SJSA1 (cell line): Measurements from ENCODE around the gene HERC3. TPM values are rescaled to one million over a fixed set of nuclear protein-coding genes. Genes with fewer than 3 reads are reported as not detected.

ENCODE experiments used
- DNase-seq, 2 experiments: peaks; one replicate each; pipeline ENCODE4 v3.0.0-alpha.2; 2015 to 2020; ENCODE audit warnings: low spot score in 2 of 2, low read depth in 1 of 2
- H3K27ac ChIP-seq: fragments of 250-450 bp; sonication (Bioruptor Pico); 2 replicates; pipeline ENCODE4 v1.5.1; 2020; ENCODE audit warnings: mild to moderate bottlenecking, moderate library complexity
- H3K27me3 ChIP-seq: fragments of 250-450 bp; sonication (Bioruptor Pico); replicated peaks from 2 replicates; pipeline ENCODE4 v1.5.1; 2020; ENCODE audit warnings: mild to moderate bottlenecking, moderate library complexity
- H3K36me3 ChIP-seq: fragments of 250-450 bp; sonication (Bioruptor Pico); 2 replicates; pipeline ENCODE4 v1.5.1; 2020; ENCODE audit warnings: mild to moderate bottlenecking
- H3K4me1 ChIP-seq: fragments of 250-450 bp; sonication (Bioruptor Pico); replicated peaks from 2 replicates; pipeline ENCODE4 v1.6.1; 2021; ENCODE audit warnings: mild to moderate bottlenecking
- H3K4me3 ChIP-seq: fragments of 250-450 bp; sonication (Bioruptor Pico); 2 replicates; pipeline ENCODE4 v1.5.1; 2020; ENCODE audit warnings: mild to moderate bottlenecking
- H3K9me3 ChIP-seq: fragments of 250-450 bp; sonication (Bioruptor Pico); replicated peaks from 2 replicates; pipeline ENCODE4 v1.5.1; 2020; ENCODE audit warnings: mild to moderate bottlenecking
- total RNA-seq: library from RNA; depleted of rRNA; stranded (reverse); fragments of >200 nt; shearing (Covaris generic); gene quantifications from 2 replicates; pipeline ENCODE4 v1.2.3, GENCODE V29; 2014; rRNA removed

HERC3 gene
- total RNA-seq, 1 experiment from 2014 or later = 10.2 TPM

DNA sequence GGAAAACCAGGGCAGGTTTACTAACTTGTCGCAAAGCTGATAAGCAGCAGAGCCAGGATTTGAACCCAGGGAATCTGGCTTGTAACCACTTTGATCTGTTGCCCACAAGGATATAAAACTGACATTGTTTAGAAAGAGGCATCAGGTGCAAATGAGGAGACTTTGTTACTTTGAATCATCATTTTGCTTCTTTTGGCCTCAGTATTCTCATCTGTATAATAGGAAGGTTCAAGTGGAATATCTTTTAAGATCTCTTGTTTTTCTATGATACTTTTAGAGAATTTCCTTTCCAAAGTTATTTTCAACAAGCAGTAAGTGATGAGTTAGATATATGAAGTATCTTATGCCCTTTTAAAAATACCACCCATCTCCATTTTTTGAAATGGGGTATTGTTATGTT is 163.2 kb downstream of the HERC3 start:
- H3K4me1 ChIP-seq = no peaks in the 10 kb centered on the region
- H3K27me3 ChIP-seq = no peaks in the 10 kb centered on the region
- H3K36me3 ChIP-seq = no peaks in the 10 kb centered on the region
- DNase-seq = no peak
- no peak overlapping the region for H3K4me3 ChIP-seq
- no peak overlapping the region for H3K27ac ChIP-seq
- H3K9me3 ChIP-seq = no peaks in the 10 kb centered on the region

GRCh38 chr4:88756149-88756548 is 163.9 kb downstream of the HERC3 start:
- no peaks in the 10 kb centered on the region for H3K4me1 ChIP-seq
- H3K9me3 ChIP-seq = no peaks in the 10 kb centered on the region
- H3K4me3 ChIP-seq = no peak overlapping the region
- H3K27ac ChIP-seq = no peak overlapping the region
- no peaks in the 10 kb centered on the region for H3K27me3 ChIP-seq
- H3K36me3 ChIP-seq = no peaks in the 10 kb centered on the region
- DNase-seq = no peak

- no peak for DNase-seq
- Histone ChIP-seq H3K36me3 (no peaks in the 10 kb centered on the region), H3K9me3 (no peaks in the 10 kb centered on the region), H3K27ac (no peak overlapping the region), H3K27me3 (no peaks in the 10 kb centered on the region), H3K4me1 (no peaks in the 10 kb centered on the region), H3K4me3 (no peak overlapping the region)
Measured at GRCh38 chr4:88757067-88757466, 164.8 kb downstream of the HERC3 start.

DNA sequence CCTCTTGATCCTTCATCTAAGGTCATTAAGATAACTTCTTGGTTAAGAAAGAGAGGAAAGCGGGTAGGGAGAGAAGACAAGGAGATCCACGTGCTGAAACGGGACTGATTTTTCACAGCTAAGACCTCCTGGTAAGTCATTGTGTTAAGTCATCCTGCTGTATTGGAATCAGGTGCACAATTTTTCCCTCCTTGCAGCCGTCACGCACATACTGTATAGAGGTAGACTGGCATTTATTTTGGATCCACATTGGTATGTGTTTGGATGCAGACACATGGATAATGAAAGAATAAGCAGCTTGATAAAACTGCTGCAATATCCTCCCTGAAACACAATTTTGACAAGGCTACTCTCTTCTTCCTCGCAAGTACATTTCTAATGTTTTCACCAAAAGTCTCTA is 165.5 kb downstream of the HERC3 start:
- H3K9me3 ChIP-seq = no peaks in the 10 kb centered on the region
- H3K4me3 ChIP-seq = no peak overlapping the region
- H3K27me3 ChIP-seq = no peaks in the 10 kb centered on the region
- no peak overlapping the region for H3K27ac ChIP-seq
- no peak for DNase-seq
- H3K4me1 ChIP-seq = no peaks in the 10 kb centered on the region
- H3K36me3 ChIP-seq = no peaks in the 10 kb centered on the region

Other genes with a start within 250 kb of the HERC3 start
- gene HERC6, start 213.6 kb upstream of the HERC3 start, total RNA-seq = 2.1 and 12.3 TPM in 2 replicates
- 4.9 and 6.6 TPM in 2 replicates for gene HERC5, start 135.4 kb upstream of the HERC3 start, total RNA-seq
- 119 and 121 TPM in 2 replicates for gene PYURF, start 68.7 kb upstream of the HERC3 start, total RNA-seq
- gene NAP1L5, start 105.3 kb downstream of the HERC3 start, total RNA-seq = 1.5 and 5.5 TPM in 2 replicates